B cell (primary cell): Measurements from ENCODE around the gene OR2F1.

Experiments used
- CTCF ChIP-seq: fragments of 200-600 bp; IDR thresholded peaks from one replicate; pipeline ENCODE4 v1.8.0; 2022; ENCODE audit warnings: antibody characterized with exemption, mild to moderate bottlenecking
- EZH2 ChIP-seq: IDR thresholded peaks from 2 replicates; pipeline ENCODE4 v1.6.1; 2012; ENCODE audit warnings: borderline replicate concordance, low read depth, mild to moderate bottlenecking, moderate library complexity, low read length; ENCODE audit not compliant: insufficient read depth, poor library complexity, severe bottlenecking

- no peak for TF ChIP-seq CTCF
- TF ChIP-seq EZH2, result no peak
These were observed 9.2 kb upstream of the OR2F1 start for GRCh38 chr7:143945423-143945822.
